ENCODE data around the gene HMG20B.

DNA sequence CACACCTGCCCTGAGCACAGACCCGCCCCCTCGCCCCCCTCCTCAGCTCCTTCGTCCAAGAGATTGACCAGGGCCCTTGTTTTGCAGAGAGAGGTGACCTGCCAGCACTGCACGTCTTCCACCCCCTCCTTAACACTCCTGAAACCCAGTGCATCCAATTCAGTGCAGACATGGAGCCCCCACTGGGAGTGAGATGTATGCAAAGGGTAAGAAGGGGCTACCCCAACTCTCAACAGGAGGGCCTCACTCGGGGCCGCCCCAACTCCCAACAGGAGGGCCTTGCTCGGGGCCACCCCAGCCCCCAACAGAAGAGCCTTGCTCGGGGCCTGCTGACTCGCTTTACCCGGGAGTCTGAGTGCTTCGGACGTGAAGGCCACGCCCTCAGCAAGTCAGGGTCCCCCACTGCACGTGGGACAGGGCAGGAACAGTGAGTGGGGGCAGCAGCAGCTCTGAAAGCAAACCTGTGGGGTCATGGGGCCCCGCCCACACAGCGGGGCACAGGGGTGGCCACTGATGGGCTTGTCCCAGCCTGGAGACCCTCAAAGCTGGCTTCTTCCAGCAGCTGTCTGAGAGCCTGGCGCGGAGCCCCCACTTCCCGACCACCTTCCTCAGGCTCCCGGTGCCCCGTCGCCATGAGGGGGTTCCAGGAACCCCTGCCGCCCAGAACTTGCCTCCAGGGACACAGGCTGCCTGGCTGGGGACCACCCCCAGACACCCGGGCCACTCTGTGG lies 48.2 kb downstream of the HMG20B start:
- TF ChIP-seq, protein P1, sequence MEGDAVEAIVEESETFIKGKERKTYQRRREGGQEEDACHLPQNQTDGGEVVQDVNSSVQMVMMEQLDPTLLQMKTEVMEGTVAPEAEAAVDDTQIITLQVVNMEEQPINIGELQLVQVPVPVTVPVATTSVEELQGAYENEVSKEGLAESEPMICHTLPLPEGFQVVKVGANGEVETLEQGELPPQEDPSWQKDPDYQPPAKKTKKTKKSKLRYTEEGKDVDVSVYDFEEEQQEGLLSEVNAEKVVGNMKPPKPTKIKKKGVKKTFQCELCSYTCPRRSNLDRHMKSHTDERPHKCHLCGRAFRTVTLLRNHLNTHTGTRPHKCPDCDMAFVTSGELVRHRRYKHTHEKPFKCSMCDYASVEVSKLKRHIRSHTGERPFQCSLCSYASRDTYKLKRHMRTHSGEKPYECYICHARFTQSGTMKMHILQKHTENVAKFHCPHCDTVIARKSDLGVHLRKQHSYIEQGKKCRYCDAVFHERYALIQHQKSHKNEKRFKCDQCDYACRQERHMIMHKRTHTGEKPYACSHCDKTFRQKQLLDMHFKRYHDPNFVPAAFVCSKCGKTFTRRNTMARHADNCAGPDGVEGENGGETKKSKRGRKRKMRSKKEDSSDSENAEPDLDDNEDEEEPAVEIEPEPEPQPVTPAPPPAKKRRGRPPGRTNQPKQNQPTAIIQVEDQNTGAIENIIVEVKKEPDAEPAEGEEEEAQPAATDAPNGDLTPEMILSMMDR (IDR thresholded peaks at IDR 0.05; ENCODE audit: insufficient read depth, low read length), result no peak
- no peak for TF ChIP-seq SPI1 (IDR thresholded peaks at IDR 0.05; ENCODE audit: borderline replicate concordance, low read depth)

Measured in HL-60 (cell line).